HepG2 (cell line): Measurements from ENCODE around the gene CFAP99. TPM values are rescaled to one million over a fixed set of nuclear protein-coding genes. Genes with fewer than 3 reads are reported as not detected.
A peak's percentile ranks its signal among the peaks of the same experiment; 100 is the strongest.

Source experiments
- DRAP1 ChIP-seq: IDR thresholded peaks from 2 replicates; pipeline ENCODE4 v1.6.1; 2016; ENCODE audit warnings: missing genetic modification reagents, missing compliant biosample characterization
- HIVEP1 ChIP-seq: sonication (generic); formaldehyde crosslinking; IDR thresholded peaks from 2 replicates; pipeline ENCODE4 v1.4.0; 2020; ENCODE audit warnings: mild to moderate bottlenecking, missing genetic modification reagents
- PCBP1 ChIP-seq: fragments of 200-400 bp; formaldehyde crosslinking; IDR thresholded peaks from 2 replicates; pipeline ENCODE4 v1.6.1; 2017; ENCODE audit warnings: mild to moderate bottlenecking, low read depth, low read length, borderline replicate concordance
- PPARG ChIP-seq: conservative IDR thresholded peaks from 2 replicates; pipeline ENCODE4 v1.6.1; 2016; ENCODE audit warnings: missing biosample characterization, missing genetic modification reagents
- SRY ChIP-seq: sonication (generic); formaldehyde crosslinking; IDR thresholded peaks from 2 replicates; pipeline ENCODE4 v1.8.0; 2022; ENCODE audit warnings: mild to moderate bottlenecking, missing genetic modification reagents
- ZBTB21 ChIP-seq: sonication (generic); formaldehyde crosslinking; IDR thresholded peaks from 2 replicates; pipeline ENCODE4 v1.4.0; 2020; ENCODE audit warnings: missing genetic modification reagents
- ZFY ChIP-seq: sonication (generic); formaldehyde crosslinking; IDR thresholded peaks from 2 replicates; pipeline ENCODE4 v1.4.0; 2020; ENCODE audit warnings: missing genetic modification reagents
- ZNF235 ChIP-seq: sonication (generic); formaldehyde crosslinking; IDR thresholded peaks from 2 replicates; pipeline ENCODE4 v1.8.1; 2023; ENCODE audit warnings: mild to moderate bottlenecking, missing genetic modification reagents, borderline replicate concordance
- ZNF264 ChIP-seq: sonication (generic); formaldehyde crosslinking; IDR thresholded peaks from 2 replicates; pipeline ENCODE4 v1.4.0; 2020; ENCODE audit warnings: missing genetic modification reagents
- ZNF547 ChIP-seq: sonication (generic); formaldehyde crosslinking; IDR thresholded peaks from 2 replicates; pipeline ENCODE4 v1.5.1; 2020; ENCODE audit warnings: mild to moderate bottlenecking, missing genetic modification reagents
- ZNF574 ChIP-seq: sonication (generic); formaldehyde crosslinking; IDR thresholded peaks from 2 replicates; pipeline ENCODE4 v1.4.0; 2020; ENCODE audit warnings: missing genetic modification reagents
- ZNF800 ChIP-seq: sonication (generic); formaldehyde crosslinking; IDR thresholded peaks from 2 replicates; pipeline ENCODE4 v1.4.0; 2020; ENCODE audit warnings: missing genetic modification reagents
- polyA plus RNA-seq, 8 experiments: library from polyadenylated mRNA; depleted of rRNA in 3 of 8; stranded (reverse) in 7 of 8; unstranded in 1 of 8; fragments of >200 nt; fragmentation: Illumina TruSeq in 4 of 8; extraction: Trizol in 4 of 8; gene quantifications; 2 replicates each; pipeline versions ENCODE4 v1.2.1 to v1.2.3, GENCODE V29; 2011 to 2016; ENCODE audit warnings: low read depth in 4 of 8, missing spikeins in 1 of 8, mixed read lengths in 1 of 8; ENCODE audit not compliant: insufficient read depth in 1 of 8
- total RNA-seq, 5 experiments: library from RNA; depleted of rRNA; stranded (reverse); fragments of >200 nt; fragmentation: Illumina TruSeq; extraction: Trizol; gene quantifications; 2 replicates each; pipeline ENCODE4 v1.2.3, GENCODE V29; 2016; ENCODE audit warnings: low read depth in 1 of 5
- TF ChIP-seq, protein P1 (sequence below), 2 experiments: IDR thresholded peaks; 2 replicates each; pipeline ENCODE4 v1.6.1; 2011 to 2012; ENCODE audit warnings: low read length in 2 of 2, borderline replicate concordance in 1 of 2, low read depth in 1 of 2, mild to moderate bottlenecking in 1 of 2, moderate library complexity in 1 of 2
- TF ChIP-seq, protein P2 (sequence below): sonication (generic); formaldehyde crosslinking; IDR thresholded peaks from 2 replicates; pipeline ENCODE4 v1.5.0; 2020; ENCODE audit warnings: missing genetic modification reagents

CFAP99 gene
- total and polyA plus RNA-seq, 2 of the 13 experiments (the other 11 are each of a cell fraction or from before 2014, with no cell fraction given) = not detected

DNA sequence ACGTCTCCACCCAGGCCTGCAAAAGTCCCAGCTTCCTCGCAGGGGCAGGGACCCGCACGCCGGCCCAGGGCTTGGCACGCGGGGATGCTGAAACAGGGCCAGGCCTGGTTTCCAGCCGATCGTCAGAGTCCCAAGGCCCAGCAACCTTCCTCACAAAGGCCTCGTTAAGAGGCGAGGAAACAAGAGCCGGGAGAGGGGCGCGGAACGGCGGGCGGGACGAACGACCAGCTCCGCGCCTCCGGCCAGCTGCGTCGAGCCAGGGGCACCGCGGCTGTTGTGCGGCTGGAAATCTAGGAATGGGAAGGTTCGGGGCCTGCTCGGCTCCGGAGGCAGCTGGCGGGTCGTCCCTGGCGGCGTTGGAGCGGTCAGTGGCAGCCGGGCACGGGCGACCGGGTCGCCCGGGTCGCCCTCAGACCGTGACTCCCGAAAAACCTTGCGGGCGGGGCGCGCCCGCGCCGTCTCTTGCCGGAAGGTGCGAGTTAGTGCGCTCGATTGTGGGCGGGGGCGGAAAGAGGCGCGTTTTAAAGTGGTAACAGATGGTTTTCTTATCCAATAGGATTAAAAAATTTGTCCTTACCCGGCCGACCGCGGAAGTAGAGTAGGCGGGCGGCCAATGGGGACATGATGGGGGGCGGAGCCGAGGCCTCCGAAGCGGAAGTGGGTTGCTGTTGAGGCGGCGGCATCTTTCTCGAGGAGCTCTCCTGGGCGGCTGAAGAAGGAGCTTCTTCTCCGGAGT, 49.9 kb downstream of the CFAP99 start, which contains the start of gene RNF4 (continued):
- peak; percentile 63 for TF ChIP-seq ZNF574 (CRISPR knock-in tag)
- TF ChIP-seq ZNF264 (CRISPR knock-in tag) = 0 out of 2 replicates have a peak, but pooled peaks have one; percentile 41
- TF ChIP-seq ZBTB21 (CRISPR knock-in tag) = no peak
- TF ChIP-seq ZFY = peak; percentile 80
- 0 out of 2 replicates have a peak, but pooled peaks have one; percentile 10 for TF ChIP-seq PPARG (CRISPR knock-in tag)
- TF ChIP-seq SRY = no peak; the same call in 1 of the 2 replicates
- 0 out of 2 replicates have a peak, but pooled peaks have one; percentile 54 for TF ChIP-seq PCBP1
- TF ChIP-seq ZNF235 = no peak
- peak; percentile 60 for TF ChIP-seq HIVEP1 (CRISPR knock-in tag)
- TF ChIP-seq ZNF547 = peak; percentile 96
- TF ChIP-seq, protein P1, sequence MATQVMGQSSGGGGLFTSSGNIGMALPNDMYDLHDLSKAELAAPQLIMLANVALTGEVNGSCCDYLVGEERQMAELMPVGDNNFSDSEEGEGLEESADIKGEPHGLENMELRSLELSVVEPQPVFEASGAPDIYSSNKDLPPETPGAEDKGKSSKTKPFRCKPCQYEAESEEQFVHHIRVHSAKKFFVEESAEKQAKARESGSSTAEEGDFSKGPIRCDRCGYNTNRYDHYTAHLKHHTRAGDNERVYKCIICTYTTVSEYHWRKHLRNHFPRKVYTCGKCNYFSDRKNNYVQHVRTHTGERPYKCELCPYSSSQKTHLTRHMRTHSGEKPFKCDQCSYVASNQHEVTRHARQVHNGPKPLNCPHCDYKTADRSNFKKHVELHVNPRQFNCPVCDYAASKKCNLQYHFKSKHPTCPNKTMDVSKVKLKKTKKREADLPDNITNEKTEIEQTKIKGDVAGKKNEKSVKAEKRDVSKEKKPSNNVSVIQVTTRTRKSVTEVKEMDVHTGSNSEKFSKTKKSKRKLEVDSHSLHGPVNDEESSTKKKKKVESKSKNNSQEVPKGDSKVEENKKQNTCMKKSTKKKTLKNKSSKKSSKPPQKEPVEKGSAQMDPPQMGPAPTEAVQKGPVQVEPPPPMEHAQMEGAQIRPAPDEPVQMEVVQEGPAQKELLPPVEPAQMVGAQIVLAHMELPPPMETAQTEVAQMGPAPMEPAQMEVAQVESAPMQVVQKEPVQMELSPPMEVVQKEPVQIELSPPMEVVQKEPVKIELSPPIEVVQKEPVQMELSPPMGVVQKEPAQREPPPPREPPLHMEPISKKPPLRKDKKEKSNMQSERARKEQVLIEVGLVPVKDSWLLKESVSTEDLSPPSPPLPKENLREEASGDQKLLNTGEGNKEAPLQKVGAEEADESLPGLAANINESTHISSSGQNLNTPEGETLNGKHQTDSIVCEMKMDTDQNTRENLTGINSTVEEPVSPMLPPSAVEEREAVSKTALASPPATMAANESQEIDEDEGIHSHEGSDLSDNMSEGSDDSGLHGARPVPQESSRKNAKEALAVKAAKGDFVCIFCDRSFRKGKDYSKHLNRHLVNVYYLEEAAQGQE (IDR thresholded peaks at IDR 0.05; ENCODE audit: borderline replicate concordance in 1 of 2, low read depth in 1 of 2, low read length in 2 of 2) = no peak; a peak in 1 of 4 replicates
- TF ChIP-seq DRAP1 (CRISPR knock-in tag) = peak; percentile 46
- peak; percentile 56; the same call in 1 of the 2 replicates for TF ChIP-seq ZNF800
- TF ChIP-seq, protein P2, sequence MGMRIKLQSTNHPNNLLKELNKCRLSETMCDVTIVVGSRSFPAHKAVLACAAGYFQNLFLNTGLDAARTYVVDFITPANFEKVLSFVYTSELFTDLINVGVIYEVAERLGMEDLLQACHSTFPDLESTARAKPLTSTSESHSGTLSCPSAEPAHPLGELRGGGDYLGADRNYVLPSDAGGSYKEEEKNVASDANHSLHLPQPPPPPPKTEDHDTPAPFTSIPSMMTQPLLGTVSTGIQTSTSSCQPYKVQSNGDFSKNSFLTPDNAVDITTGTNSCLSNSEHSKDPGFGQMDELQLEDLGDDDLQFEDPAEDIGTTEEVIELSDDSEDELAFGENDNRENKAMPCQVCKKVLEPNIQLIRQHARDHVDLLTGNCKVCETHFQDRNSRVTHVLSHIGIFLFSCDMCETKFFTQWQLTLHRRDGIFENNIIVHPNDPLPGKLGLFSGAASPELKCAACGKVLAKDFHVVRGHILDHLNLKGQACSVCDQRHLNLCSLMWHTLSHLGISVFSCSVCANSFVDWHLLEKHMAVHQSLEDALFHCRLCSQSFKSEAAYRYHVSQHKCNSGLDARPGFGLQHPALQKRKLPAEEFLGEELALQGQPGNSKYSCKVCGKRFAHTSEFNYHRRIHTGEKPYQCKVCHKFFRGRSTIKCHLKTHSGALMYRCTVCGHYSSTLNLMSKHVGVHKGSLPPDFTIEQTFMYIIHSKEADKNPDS = 0 out of 2 replicates have a peak, but pooled peaks have one; percentile 76
